ENCODE results near the gene RTRAF.

- TF ChIP-seq EP300 (IDR thresholded peaks at IDR 0.05) (no peak), CTCF (IDR thresholded peaks at IDR 0.05) (no peak)
Measured at GRCh38 chr14:52018252-52018651, 28.9 kb downstream of the RTRAF start.
